ENCODE results near the gene HLA-DOA. TPM values are rescaled to one million over a fixed set of nuclear protein-coding genes. Genes with fewer than 3 reads are reported as not detected.

Gene HLA-DOA
- total RNA-seq, 1 donor from 2014 or later = not detected

DNA sequence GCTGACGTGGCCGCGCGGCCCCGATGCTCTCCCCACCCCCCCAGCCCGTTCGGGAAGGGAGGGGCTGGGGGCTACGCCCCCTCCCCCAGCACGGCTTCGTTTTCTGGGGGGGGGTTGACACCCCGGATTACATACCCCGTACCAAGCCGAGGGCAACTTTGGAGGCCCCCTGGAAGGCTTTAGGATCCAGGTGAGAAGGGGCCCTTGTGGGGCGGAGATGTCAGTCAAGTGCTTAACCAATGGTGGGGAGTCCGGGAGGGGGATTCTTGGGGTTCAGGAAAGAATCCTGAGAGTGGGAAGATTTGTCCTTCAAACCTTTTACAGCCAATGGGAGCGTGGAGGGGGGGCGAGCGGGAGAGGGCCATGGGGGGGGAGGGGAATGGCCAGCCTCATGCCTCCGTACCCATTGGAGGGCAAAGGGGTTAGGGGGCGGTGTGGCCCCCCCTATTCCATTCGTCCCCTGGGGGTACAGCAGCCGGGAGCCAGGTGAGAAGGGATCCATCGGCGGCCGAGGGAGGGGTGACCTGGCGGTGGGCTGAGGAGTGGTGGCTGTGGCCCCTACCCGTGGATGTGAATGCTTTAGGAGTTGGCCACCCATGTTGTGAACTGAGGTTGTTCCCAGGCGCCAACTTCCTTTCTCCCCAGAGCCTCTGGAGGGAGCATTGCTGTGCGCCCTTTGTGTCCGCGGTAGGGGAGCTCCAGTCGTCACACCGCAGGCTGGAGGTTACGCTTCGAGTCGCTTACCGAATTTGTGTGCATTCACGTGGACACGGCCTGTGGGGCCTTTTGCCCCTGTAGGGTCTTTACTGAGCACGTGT lies 40.3 kb downstream of the HLA-DOA start:
- DNase-seq (ENCODE audit: low read depth) (peak; percentile 74), FAIRE-seq (no peak)
- TF ChIP-seq, protein P1, sequence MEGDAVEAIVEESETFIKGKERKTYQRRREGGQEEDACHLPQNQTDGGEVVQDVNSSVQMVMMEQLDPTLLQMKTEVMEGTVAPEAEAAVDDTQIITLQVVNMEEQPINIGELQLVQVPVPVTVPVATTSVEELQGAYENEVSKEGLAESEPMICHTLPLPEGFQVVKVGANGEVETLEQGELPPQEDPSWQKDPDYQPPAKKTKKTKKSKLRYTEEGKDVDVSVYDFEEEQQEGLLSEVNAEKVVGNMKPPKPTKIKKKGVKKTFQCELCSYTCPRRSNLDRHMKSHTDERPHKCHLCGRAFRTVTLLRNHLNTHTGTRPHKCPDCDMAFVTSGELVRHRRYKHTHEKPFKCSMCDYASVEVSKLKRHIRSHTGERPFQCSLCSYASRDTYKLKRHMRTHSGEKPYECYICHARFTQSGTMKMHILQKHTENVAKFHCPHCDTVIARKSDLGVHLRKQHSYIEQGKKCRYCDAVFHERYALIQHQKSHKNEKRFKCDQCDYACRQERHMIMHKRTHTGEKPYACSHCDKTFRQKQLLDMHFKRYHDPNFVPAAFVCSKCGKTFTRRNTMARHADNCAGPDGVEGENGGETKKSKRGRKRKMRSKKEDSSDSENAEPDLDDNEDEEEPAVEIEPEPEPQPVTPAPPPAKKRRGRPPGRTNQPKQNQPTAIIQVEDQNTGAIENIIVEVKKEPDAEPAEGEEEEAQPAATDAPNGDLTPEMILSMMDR (IDR thresholded peaks at IDR 0.05; ENCODE audit: insufficient read depth, low read length, severe bottlenecking) = peak; percentile 43
- Histone ChIP-seq H3K27me3 (ENCODE audit: control insufficient read depth, insufficient read depth, low read length) (no peaks in the 10 kb centered on the region), H3K4me3 (ENCODE audit: low read depth, low read length) (peak overlapping the region; percentile 91), H3K36me3 (ENCODE audit: control insufficient read depth, insufficient read depth, low read length) (peaks cover 12% of the 10 kb centered on the region)

DNA sequence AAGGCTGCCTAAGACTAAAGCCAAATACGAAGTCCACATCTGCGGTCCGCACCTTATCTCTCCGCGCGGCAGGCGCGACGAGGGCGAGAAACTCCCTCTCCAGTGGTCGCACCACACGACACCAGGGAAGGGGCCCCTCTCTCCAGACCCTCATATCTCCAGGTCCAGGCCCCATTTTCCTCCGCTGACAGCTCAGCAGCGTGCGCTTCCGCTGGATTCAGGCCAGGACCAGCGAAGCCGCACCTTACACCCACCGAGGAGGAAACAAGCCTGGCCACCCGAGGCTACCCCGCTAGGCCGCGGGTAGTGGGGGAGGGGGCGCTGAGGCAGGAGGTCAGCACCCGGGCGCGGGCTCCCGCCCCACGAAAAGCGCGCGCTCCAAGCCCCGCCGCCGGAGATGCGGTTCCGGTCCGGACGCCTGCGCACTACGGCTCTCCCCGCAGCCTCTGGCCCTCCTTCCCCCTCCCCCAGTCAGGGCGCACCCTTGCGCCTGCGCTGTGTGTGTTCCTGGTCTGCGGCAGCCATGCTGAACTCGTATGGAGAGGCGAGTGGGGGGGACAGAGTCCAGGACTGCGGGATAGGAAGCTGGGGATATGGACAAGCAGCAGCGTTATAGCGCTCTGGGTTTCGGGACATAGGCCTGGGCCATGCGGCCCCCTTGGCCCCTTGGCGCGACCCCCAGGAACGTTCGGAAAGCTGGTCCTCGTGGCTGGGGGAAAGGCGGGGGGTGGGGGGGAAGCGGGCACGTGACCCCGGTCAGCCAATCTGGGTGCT lies 41.1 kb downstream of the HLA-DOA start, which contains the start of gene BRD2:
TSS of gene BRD2 (plus strand) at position 502 of the 774 bp plus-strand sequence. CDS start 4,305 bp downstream, outside the sequence.
- DNase-seq (ENCODE audit: low read depth) = peak; percentile 86
- peak within 1 kb of the TSS; percentile 91 for H3K4me3 ChIP-seq (ENCODE audit: low read depth, low read length)
- FAIRE-seq = no peak
- H3K36me3 ChIP-seq (ENCODE audit: control insufficient read depth, insufficient read depth, low read length) = peaks cover 10% of the 10 kb centered on the region
- no peaks in the 10 kb centered on the region for H3K27me3 ChIP-seq (ENCODE audit: control insufficient read depth, insufficient read depth, low read length)
- TF ChIP-seq, protein P1 (IDR thresholded peaks at IDR 0.05; ENCODE audit: insufficient read depth, low read length, severe bottlenecking) = no peak

DNA sequence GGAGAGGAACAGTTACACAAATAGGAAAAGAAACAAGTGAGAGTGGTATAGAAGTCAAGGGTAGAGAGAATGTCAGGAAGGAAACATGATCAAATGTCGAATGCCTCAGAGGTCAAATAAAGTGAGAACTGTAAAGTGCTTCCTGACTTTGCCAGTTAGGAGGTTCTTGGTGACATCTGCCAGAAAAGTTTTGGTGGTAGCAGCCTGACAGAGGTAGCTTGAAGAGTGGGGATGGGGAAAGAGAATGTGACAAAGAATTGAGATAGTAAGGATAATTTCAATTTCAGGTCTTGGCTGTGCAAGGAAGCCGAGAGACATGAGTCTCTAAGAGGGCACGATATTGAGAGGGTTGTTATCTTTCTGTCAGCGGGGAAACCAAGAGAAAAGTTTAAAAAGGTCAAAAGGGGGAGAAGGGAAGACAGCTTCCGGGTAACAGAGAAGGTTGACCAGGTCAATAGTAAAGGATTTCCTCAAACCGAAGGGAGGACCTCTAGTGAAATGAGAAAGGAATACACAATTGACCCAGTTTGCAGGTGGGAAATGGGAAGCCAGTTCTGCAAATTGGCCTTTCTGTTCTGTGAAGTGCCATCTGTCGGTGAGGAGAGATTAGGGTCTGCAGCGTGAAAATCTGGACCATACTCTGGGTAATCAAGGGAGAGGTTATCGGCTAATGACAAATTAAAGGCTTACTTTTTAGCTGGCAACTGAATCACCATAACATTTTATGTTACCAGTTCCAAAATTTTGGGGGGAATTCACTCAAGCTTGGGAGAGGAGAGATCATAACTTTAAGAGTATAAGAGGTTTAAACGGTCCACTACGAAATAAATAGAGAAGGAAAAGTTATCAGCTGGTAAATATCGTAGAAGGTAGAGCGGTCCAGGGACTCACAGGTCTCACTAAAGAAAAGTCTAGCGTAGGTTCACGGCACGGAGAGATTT lies 42.0 kb downstream of the HLA-DOA start:
- DNase-seq (ENCODE audit: low read depth) = peak; percentile 59
- TF ChIP-seq, protein P1 (IDR thresholded peaks at IDR 0.05; ENCODE audit: insufficient read depth, low read length, severe bottlenecking) = peak; percentile 51
- no peak for FAIRE-seq
- Histone ChIP-seq H3K36me3 (ENCODE audit: control insufficient read depth, insufficient read depth, low read length) (peaks cover 2% of the 10 kb centered on the region), H3K27me3 (ENCODE audit: control insufficient read depth, insufficient read depth, low read length) (no peaks in the 10 kb centered on the region), H3K4me3 (ENCODE audit: low read depth, low read length) (peak overlapping the region; percentile 91)

DNA sequence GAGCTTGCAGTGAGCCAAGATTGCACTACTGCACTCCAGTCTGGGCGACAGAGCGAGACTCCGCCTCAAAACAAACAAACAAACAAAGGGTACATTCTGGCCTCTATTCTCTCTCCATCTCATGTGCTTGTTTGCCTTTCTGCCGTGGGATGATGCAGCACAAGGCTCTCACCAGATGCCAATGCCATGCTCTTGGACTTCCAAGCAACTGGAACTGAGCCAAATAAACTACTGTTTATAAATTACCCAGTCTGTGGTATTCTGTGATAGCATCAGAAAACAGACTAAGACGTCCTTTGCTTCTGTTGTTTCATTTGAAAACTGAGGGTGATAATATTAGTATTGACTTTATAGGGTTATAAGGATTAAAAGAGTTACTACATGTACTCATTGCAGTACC lies 44.6 kb downstream of the HLA-DOA start:
- no peak for FAIRE-seq
- no peaks in the 10 kb centered on the region for H3K27me3 ChIP-seq (ENCODE audit: control insufficient read depth, insufficient read depth, low read length)
- TF ChIP-seq, protein P1 (IDR thresholded peaks at IDR 0.05; ENCODE audit: insufficient read depth, low read length, severe bottlenecking) = no peak
- H3K36me3 ChIP-seq (ENCODE audit: control insufficient read depth, insufficient read depth, low read length) = no peaks in the 10 kb centered on the region
- H3K4me3 ChIP-seq (ENCODE audit: low read depth, low read length) = no peak overlapping the region
- no peak for DNase-seq (ENCODE audit: low read depth)

DNA sequence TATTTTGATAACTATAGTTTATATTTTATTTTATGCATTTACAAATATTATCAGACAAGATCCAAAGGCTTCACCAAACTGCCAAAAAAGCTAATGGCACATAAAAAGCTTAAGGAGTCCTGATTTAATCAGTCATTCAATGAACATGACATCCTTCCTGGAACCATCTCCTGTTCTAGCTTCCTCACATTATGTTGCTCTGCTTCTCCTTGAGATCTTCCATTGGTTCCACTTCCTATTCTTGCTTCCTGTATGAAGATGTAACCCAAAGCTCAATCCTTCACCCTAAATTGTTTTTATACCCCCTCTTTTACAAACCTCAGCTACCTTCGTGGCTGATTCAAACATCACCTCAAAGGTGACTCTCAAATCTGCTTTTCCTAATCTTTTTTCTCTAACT lies 45.5 kb downstream of the HLA-DOA start:
- no peaks in the 10 kb centered on the region for H3K36me3 ChIP-seq (ENCODE audit: control insufficient read depth, insufficient read depth, low read length)
- no peak overlapping the region for H3K4me3 ChIP-seq (ENCODE audit: low read depth, low read length)
- DNase-seq (ENCODE audit: low read depth) = no peak
- H3K27me3 ChIP-seq (ENCODE audit: control insufficient read depth, insufficient read depth, low read length) = no peaks in the 10 kb centered on the region
- TF ChIP-seq, protein P1 (IDR thresholded peaks at IDR 0.05; ENCODE audit: insufficient read depth, low read length, severe bottlenecking) = no peak
- no peak for FAIRE-seq

All from bronchial epithelial cell (primary cell).